Panc1 (cell line): ENCODE results near the gene DPH5.

Experiments
- TCF7L2 ChIP-seq: IDR thresholded peaks from 2 replicates; pipeline ENCODE4 v1.6.1; 2011; ENCODE audit warnings: mild to moderate bottlenecking, low read depth, low read length, inconsistent platforms
- TF ChIP-seq, protein P1 (sequence below): fragments of 450-650 bp; IDR thresholded peaks from 2 replicates; pipeline ENCODE4 v1.5.1; 2017; ENCODE audit warnings: mild to moderate bottlenecking

DNA sequence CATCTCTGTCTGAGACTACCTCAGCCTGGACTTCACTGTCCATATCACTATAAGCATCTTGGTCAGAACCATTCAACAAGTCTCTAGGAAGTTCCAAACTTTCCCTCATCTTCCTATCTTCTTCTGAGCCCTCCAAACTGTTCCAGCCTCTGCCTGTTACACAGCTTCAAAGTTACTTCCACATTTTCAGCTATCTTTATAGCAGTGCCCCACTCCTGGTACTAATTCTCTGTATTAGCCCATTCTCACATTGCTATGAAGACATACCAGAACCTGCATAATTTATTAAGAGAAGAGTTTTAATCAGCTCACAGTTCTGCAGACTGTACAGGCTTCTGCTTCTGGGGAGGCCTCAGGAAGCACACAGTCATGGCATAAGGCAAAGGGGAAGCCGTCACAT lies 15.7 kb upstream of the DPH5 start:
- TF ChIP-seq, protein P1, sequence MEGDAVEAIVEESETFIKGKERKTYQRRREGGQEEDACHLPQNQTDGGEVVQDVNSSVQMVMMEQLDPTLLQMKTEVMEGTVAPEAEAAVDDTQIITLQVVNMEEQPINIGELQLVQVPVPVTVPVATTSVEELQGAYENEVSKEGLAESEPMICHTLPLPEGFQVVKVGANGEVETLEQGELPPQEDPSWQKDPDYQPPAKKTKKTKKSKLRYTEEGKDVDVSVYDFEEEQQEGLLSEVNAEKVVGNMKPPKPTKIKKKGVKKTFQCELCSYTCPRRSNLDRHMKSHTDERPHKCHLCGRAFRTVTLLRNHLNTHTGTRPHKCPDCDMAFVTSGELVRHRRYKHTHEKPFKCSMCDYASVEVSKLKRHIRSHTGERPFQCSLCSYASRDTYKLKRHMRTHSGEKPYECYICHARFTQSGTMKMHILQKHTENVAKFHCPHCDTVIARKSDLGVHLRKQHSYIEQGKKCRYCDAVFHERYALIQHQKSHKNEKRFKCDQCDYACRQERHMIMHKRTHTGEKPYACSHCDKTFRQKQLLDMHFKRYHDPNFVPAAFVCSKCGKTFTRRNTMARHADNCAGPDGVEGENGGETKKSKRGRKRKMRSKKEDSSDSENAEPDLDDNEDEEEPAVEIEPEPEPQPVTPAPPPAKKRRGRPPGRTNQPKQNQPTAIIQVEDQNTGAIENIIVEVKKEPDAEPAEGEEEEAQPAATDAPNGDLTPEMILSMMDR = no peak
- TF ChIP-seq TCF7L2 = no peak
